Activated effector memory CD4-positive, alpha-beta T cell treated with Interleukin-2 at 50 U/mL for 16 hours (primary cell): ENCODE measurements around the gene GCNT4.

ENCODE experiments used
- DNase-seq: peaks from one replicate; pipeline ENCODE4 v3.0.0-alpha.2; 2020

The GCNT4 gene

GRCh38 chr5:75050415-75050814 lies 1.9 kb downstream of the GCNT4 start:
- no peak for DNase-seq

- peak; percentile 44 for DNase-seq
These were observed 2.7 kb downstream of the GCNT4 start for GRCh38 chr5:75049456-75050351.

- DNase-seq: no peak
These were observed 3.9 kb downstream of the GCNT4 start for GRCh38 chr5:75048457-75048953.

GRCh38 chr5:75047356-75047755 lies 5.0 kb downstream of the GCNT4 start:
- DNase-seq: no peak

- no peak for DNase-seq
These were observed 5.8 kb downstream of the GCNT4 start for GRCh38 chr5:75046366-75047142.

- DNase-seq: no peak
These were observed 7.3 kb downstream of the GCNT4 start for GRCh38 chr5:75045071-75045470.

GRCh38 chr5:75044406-75044805 lies 8.0 kb downstream of the GCNT4 start:
- no peak for DNase-seq

DNA sequence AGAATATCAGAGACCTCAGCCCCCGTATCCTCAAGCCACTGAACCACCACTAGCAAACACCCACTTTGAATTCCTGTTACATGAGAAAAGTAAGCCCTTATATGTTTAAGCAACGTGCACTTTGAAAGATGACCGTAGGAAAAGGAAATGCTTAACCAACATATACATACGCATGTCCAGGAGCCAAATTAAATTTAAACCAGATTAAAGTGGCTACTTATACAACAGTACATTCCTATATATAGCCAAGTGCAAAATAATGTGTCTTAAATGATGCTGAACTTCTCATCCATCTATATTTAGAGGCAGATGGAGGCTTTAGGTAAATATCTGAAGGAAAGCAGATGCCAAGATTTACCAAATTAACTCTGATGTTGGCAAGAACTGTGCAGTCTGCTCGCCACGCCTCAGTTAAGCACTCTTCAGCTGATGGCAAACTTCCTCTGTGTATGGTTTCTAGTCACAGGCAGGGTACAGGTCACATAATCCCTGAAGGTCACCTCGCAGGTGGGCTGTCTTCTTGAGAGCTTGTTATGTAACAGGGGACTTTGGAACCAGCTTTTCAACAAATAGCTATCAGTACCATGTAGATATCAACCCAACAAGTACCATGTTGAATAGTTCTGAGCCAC lies 8.6 kb downstream of the GCNT4 start:
- no peak for DNase-seq

GRCh38 chr5:75042522-75042921 lies 9.8 kb downstream of the GCNT4 start:
- DNase-seq: no peak

DNA sequence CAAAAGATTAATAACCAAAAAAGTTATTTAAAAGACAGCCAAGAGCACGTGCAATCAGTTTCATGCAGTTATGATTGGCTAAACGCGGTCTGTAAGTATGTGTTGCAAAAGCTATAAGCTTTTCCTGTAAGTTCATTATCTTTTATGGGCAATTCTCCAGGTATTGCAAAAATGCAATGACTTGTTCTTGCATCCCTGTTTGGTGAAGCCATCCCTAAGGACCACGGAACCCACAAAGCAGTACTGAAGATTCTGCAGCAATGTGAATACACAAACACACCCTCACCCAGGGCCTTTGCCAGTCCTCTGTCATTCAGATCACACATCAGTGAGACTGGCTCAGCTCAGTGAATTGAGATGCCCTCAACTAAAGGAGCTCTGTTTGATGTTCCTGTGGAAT lies 11.4 kb downstream of the GCNT4 start:
- no peak for DNase-seq

DNA sequence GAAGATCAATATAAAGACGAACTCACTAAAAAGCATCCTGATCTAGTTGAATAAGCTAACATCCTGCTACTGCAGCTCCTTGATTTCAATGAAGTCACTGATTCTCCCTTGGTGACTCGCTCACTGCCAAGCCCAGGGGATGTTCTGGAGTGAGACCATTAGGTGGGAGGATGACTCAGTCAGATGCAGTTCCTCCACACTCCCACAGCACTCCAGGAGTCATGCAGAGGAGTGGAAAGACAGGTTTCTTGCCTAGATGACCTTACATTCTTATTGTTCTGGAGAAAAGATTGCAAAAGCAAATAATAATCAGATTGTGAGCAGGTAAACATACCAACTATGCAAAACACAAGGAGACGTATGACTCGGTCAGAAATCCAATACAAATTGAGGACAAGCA lies 15.3 kb downstream of the GCNT4 start:
- DNase-seq: no peak

- no peak for DNase-seq
These were observed 18.1 kb downstream of the GCNT4 start for GRCh38 chr5:75034137-75034739.

DNA sequence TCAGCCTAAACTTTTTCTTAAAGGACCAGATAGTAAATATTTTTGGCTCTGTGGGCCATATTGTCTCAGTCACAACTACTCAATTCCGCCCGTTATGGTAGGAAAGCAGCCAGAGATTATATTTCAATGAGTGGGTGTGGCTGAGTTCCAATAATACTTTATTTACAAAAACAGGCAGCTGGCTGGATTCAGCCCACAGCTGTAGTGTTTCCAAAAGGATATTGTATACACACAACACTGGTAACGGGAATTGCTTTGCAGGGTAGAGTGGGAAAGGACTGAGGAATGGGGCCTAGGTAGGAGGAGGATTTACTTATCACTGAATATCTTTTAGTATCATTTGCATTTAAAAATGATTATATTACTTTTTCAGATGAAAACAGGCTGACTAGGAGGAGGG lies 21.0 kb downstream of the GCNT4 start:
- DNase-seq: no peak

DNA sequence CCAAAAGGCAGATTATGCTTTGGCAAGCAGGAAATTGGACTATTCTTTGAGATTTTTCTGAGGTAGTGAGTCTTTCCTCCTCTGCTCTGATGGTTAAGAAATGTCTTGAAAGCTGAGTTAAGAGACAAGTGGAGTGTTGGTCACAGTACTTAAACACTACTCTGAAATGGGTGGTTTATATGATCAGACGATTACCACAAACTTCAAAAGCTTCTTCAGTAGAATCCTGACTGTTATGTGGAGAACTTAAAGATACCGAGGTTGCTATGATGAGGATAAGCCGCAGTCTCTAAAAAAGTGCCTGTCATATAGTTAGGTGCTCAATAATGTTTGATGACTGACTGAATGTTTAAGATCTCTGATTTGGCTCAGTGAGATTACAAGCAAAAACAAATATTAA lies 24.3 kb downstream of the GCNT4 start:
- DNase-seq: no peak

DNA sequence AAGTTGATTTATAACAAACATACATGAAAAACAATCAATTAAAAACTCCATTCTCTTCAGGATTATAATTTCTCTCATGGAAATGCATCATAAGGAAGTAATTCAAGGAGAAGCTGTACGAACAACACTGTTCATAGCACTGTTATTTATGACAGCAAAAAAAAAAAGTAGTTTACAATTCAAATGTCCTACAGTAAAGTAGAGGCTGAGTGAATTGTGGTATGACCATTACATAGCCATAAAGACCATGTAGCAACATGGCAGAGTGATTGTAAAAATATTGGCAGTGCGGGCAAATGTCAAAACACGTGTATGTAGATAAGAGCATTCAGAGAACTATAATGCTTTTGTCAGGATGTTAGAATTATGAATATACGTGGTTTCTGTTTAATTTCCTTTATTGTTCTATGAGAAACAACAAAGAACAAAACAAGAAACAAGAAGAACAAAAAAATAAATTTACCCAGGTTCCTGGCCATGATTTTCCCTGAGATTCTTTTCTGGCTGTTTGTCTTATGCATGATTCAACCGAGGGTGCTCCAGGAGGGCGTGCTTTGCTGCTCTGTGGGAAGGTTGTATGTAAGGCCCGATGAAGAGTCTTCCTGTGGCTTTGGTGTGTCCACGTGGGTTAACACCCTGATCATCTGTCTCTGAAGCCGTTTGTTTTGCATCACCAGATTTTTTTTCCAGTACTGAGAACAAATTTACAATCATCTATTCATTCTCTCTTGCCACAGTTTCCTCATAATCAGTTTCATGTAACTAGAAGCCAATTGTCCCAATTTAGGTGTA lies 28.8 kb downstream of the GCNT4 start:
- peak; percentile 6 for DNase-seq

GRCh38 chr5:75021800-75022199 lies 30.6 kb downstream of the GCNT4 start:
- DNase-seq: no peak

- no peak for DNase-seq
These were observed 31.1 kb downstream of the GCNT4 start for GRCh38 chr5:75021219-75021618.

DNA sequence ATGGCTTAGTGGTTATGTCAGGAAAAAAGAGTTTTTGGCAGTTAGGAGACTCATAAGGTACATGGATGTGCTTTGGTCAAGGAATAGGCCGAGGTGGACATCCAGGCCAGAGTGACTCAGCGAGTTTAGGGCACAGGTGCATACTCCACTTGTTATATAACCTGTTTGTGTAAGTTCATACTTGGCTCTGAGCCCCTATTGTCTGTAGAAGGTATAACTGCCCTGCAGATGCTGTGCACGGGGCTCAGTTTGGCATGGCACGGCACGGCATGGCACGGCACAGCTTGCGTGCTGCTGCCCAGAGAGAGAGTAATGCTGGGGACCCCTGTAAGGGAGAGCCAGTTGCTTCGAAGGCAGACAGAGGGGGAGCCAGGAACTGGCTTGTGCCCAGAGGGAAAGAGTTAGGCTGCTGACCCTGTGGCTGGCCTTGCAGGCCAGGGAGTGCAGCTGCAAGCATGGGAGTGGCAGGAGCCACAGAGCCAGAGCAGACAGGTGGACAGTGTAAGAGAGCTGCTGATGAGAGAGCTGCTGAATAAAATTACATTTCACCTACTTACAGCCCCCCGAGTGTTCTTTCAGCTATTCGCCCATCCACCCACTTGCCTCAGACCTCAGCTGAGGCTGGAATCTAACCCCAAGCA lies 32.2 kb downstream of the GCNT4 start:
- DNase-seq: no peak

GRCh38 chr5:75018805-75019587 lies 33.4 kb downstream of the GCNT4 start:
- no peak for DNase-seq

GRCh38 chr5:75017971-75018370 lies 34.4 kb downstream of the GCNT4 start:
- no peak for DNase-seq

GRCh38 chr5:75016896-75017295 lies 35.5 kb downstream of the GCNT4 start:
- DNase-seq: no peak
